ENCODE data around the gene PPRC1. TPM values are rescaled to one million over a fixed set of nuclear protein-coding genes. Genes with fewer than 3 reads are reported as not detected.

Gene PPRC1
- total RNA-seq, 1 donor from 2014 or later = 68.3 TPM

- peaks cover 14% of the 10 kb centered on the region for H3K9me3 Mint-ChIP-seq
- TF ChIP-seq CTCF (conservative IDR thresholded peaks at IDR 0.05) = no peak
- H3K27me3 Mint-ChIP-seq (ENCODE audit: low read depth) = peaks cover 2% of the 10 kb centered on the region
- peaks cover 6% of the 10 kb centered on the region for H3K36me3 Mint-ChIP-seq (ENCODE audit: low read depth)
- no peak overlapping the region for H3K4me3 Mint-ChIP-seq
- H3K4me1 Mint-ChIP-seq = no peaks in the 10 kb centered on the region
- peak overlapping the region; percentile 60 for H3K27ac Mint-ChIP-seq (ENCODE audit: unreplicated experiment)
- DNase-seq (ENCODE audit: low read depth, low spot score) = no peak
These were observed 59.1 kb downstream of the PPRC1 start for GRCh38 chr10:102191956-102192355.

GRCh38 chr10:102195296-102195870 is 62.5 kb downstream of the PPRC1 start:
- Mint-ChIP-seq H3K27ac (ENCODE audit: unreplicated experiment) (no peak overlapping the region), H3K27me3 (ENCODE audit: low read depth) (peaks cover 2% of the 10 kb centered on the region), H3K4me3 (no peak overlapping the region), H3K4me1 (no peaks in the 10 kb centered on the region), H3K36me3 (ENCODE audit: low read depth) (peaks cover 3% of the 10 kb centered on the region), H3K9me3 (peaks cover 11% of the 10 kb centered on the region)
- no peak for DNase-seq (ENCODE audit: low read depth, low spot score)
- TF ChIP-seq CTCF (conservative IDR thresholded peaks at IDR 0.05) = no peak

- Mint-ChIP-seq H3K4me3 (no peak overlapping the region), H3K4me1 (no peaks in the 10 kb centered on the region), H3K9me3 (peaks cover 5% of the 10 kb centered on the region), H3K27me3 (ENCODE audit: low read depth) (peaks cover 2% of the 10 kb centered on the region), H3K36me3 (ENCODE audit: low read depth) (peaks cover 2% of the 10 kb centered on the region), H3K27ac (ENCODE audit: unreplicated experiment) (no peak overlapping the region)
- TF ChIP-seq CTCF (conservative IDR thresholded peaks at IDR 0.05) = no peak
- DNase-seq (ENCODE audit: low read depth, low spot score) = no peak
These were observed 64.1 kb downstream of the PPRC1 start for GRCh38 chr10:102196893-102197292.

- Mint-ChIP-seq H3K27me3 (ENCODE audit: low read depth) (peaks cover 8% of the 10 kb centered on the region), H3K4me1 (no peaks in the 10 kb centered on the region), H3K36me3 (ENCODE audit: low read depth) (no peaks in the 10 kb centered on the region), H3K4me3 (no peak overlapping the region), H3K9me3 (peaks cover 2% of the 10 kb centered on the region), H3K27ac (ENCODE audit: unreplicated experiment) (no peak overlapping the region)
- TF ChIP-seq CTCF (conservative IDR thresholded peaks at IDR 0.05) = no peak
- DNase-seq (ENCODE audit: low read depth, low spot score) = no peak
These were observed 65.2 kb downstream of the PPRC1 start for GRCh38 chr10:102198027-102198426.

Other genes starting within 250 kb of the PPRC1 start
- gene ARMH3, start 76.9 kb upstream of the PPRC1 start, total RNA-seq = 24.4 TPM in 2 replicates
- gene HPS6, start 67.7 kb upstream of the PPRC1 start, total RNA-seq = 17.5 and 18.9 TPM in 2 replicates
- gene LDB1, start 12.7 kb upstream of the PPRC1 start, total RNA-seq = 122 and 127 TPM in 2 replicates
- 111 and 116 TPM in 2 replicates for gene NOLC1, start 19.3 kb downstream of the PPRC1 start, total RNA-seq
- gene ELOVL3, start 93.3 kb downstream of the PPRC1 start, total RNA-seq = 0.23 and 0.30 TPM in 2 replicates
- not detected in 2 replicates for gene PITX3, start 108.5 kb downstream of the PPRC1 start, total RNA-seq
- 43.2 and 44.7 TPM in 2 replicates for gene GBF1, start 112.5 kb downstream of the PPRC1 start, total RNA-seq